IMR-90 (cell line): ENCODE results near the gene SLC34A3. TPM values are rescaled to one million over a fixed set of nuclear protein-coding genes. Genes with fewer than 3 reads are reported as not detected.

Source experiments
- ATAC-seq: fragments of 200-7000 bp; cut with Tn5 transposase; 2 replicates; pipeline ENCODE4 v1.9.1; 2020; ENCODE audit warnings: low read depth, mild to moderate bottlenecking, moderate library complexity
- BruUV-seq: library from RNA; stranded (reverse); fragments of 400-500 nt; replicated peaks from 2 replicates; lab custom pipeline; 2021; lab: Mats Ljungman, UMichigan
- CTCF ChIA-PET: fragments of 300-600 bp; formaldehyde crosslinking; extraction: SDS; loops from one replicate; lab custom pipeline; 2021; ENCODE audit warnings: antibody characterized with exemption; lab: Yijun Ruan, JAX
- POLR2A ChIA-PET: fragments of 300-600 bp; sonication (Branson Sonifier 250); formaldehyde crosslinking; loops from one replicate; lab custom pipeline; 2022; ENCODE audit warnings: antibody characterized with exemption; ENCODE audit not compliant: unreplicated experiment; lab: Charles Lee
- DNase-seq: peaks from one replicate; pipeline ENCODE4 v3.0.0; 2013
- H2AFZ ChIP-seq: replicated peaks from 2 replicates; pipeline ENCODE3; 2013; ENCODE audit warnings: low read length, mild to moderate bottlenecking; ENCODE audit not compliant: poor library complexity
- H2AK5ac ChIP-seq: 2 replicates; pipeline ENCODE4 v1.6.1; 2013; ENCODE audit warnings: low read depth, low read length, inconsistent platforms
- H2AK9ac ChIP-seq: replicated peaks from 2 replicates; pipeline ENCODE3; 2013; ENCODE audit warnings: mild to moderate bottlenecking, low read depth, low read length, moderate library complexity; ENCODE audit not compliant: poor library complexity
- H2BK120ac ChIP-seq: 2 replicates; pipeline ENCODE4 v1.6.1; 2013; ENCODE audit warnings: low read depth, low read length, inconsistent platforms
- H2BK15ac ChIP-seq: 3 replicates; pipeline ENCODE4 v1.6.1; 2013; ENCODE audit warnings: low read depth, low read length, inconsistent platforms
- H2BK20ac ChIP-seq: 2 replicates; pipeline ENCODE4 v1.6.1; 2013; ENCODE audit warnings: low read depth, mild to moderate bottlenecking, inconsistent platforms, low read length, moderate library complexity
- H2BK5ac ChIP-seq: 2 replicates; pipeline ENCODE4 v1.6.1; 2013; ENCODE audit warnings: mild to moderate bottlenecking, low read depth, low read length, inconsistent platforms; ENCODE audit not compliant: poor library complexity, severe bottlenecking
- H3K14ac ChIP-seq: replicated peaks from 2 replicates; pipeline ENCODE4 v1.6.1; 2013; ENCODE audit warnings: low read depth, low read length, inconsistent platforms
- H3K18ac ChIP-seq: 2 replicates; pipeline ENCODE4 v1.6.1; 2013; ENCODE audit warnings: low read depth, low read length, control low read depth
- H3K23ac ChIP-seq: 2 replicates; pipeline ENCODE4 v1.6.1; 2013; ENCODE audit warnings: low read depth, low read length, inconsistent platforms
- H3K27ac ChIP-seq: 2 replicates; pipeline ENCODE4 v1.5.1; 2013; ENCODE audit warnings: mild to moderate bottlenecking, control low read depth, low read length; ENCODE audit not compliant: insufficient read depth
- H3K27me3 ChIP-seq: 2 replicates; pipeline ENCODE4 v1.6.1; 2013; ENCODE audit warnings: low read length; ENCODE audit not compliant: control insufficient read depth, insufficient read depth
- H3K36me3 ChIP-seq: 2 replicates; pipeline ENCODE4 v1.6.1; 2013; ENCODE audit warnings: low read length, mixed read lengths; ENCODE audit not compliant: control insufficient read depth, insufficient read depth
- H3K4ac ChIP-seq: 2 replicates; pipeline ENCODE4 v1.6.1; 2013; ENCODE audit warnings: low read depth, low read length, inconsistent platforms
- H3K4me1 ChIP-seq: 2 replicates; pipeline ENCODE4 v1.6.1; 2013; ENCODE audit warnings: low read length, mixed read lengths; ENCODE audit not compliant: control insufficient read depth, insufficient read depth
- H3K4me2 ChIP-seq: 2 replicates; pipeline ENCODE4 v1.6.1; 2013; ENCODE audit warnings: low read depth, mild to moderate bottlenecking, control low read depth, low read length, moderate library complexity
- H3K4me3 ChIP-seq: 2 replicates; pipeline ENCODE4 v1.5.1; 2013; ENCODE audit warnings: low read depth, mild to moderate bottlenecking, control low read depth, low read length, moderate library complexity; ENCODE audit not compliant: insufficient read depth
- H3K56ac ChIP-seq: 2 replicates; pipeline ENCODE4 v1.6.1; 2013; ENCODE audit warnings: low read length, inconsistent platforms; ENCODE audit not compliant: insufficient read depth; ENCODE audit errors: extremely low read depth
- H3K79me1 ChIP-seq, 2 experiments: 2 replicates each; pipeline ENCODE4 v1.6.1; 2013; ENCODE audit warnings: low read length in 2 of 2, inconsistent platforms in 1 of 2, low read depth in 1 of 2
- H3K9ac ChIP-seq: 2 replicates; pipeline ENCODE4 v1.6.1; 2013; ENCODE audit warnings: low read depth, low read length, control low read depth
- H3K9me1 ChIP-seq: 2 replicates; pipeline ENCODE4 v1.6.1; 2013; ENCODE audit warnings: low read length, inconsistent platforms; ENCODE audit not compliant: insufficient read depth
- H3K9me3 ChIP-seq: 2 replicates; pipeline ENCODE4 v1.6.1; 2013; ENCODE audit warnings: low read length; ENCODE audit not compliant: control insufficient read depth, insufficient read depth
- H4K20me1 ChIP-seq: 2 replicates; pipeline ENCODE4 v1.6.1; 2013; ENCODE audit warnings: low read length, inconsistent platforms; ENCODE audit not compliant: insufficient read depth
- H4K5ac ChIP-seq: 2 replicates; pipeline ENCODE4 v1.6.1; 2013; ENCODE audit warnings: mild to moderate bottlenecking, low read depth, low read length, control low read depth
- H4K8ac ChIP-seq, 2 experiments: 2 replicates each; pipeline ENCODE4 v1.6.1; 2013; ENCODE audit warnings: low read depth in 2 of 2, low read length in 2 of 2, control low read depth in 1 of 2, inconsistent platforms in 1 of 2
- H4K91ac ChIP-seq: 2 replicates; pipeline ENCODE4 v1.6.1; 2013; ENCODE audit warnings: low read depth, low read length, inconsistent platforms; ENCODE audit not compliant: insufficient read depth
- CEBPB ChIP-seq: IDR thresholded peaks from 2 replicates; pipeline ENCODE4 v1.6.1; 2012; ENCODE audit warnings: low read depth, low read length, improper control_type of control experiment
- CHD1 ChIP-seq: IDR thresholded peaks from 2 replicates; pipeline ENCODE4 v1.6.1; 2012; ENCODE audit warnings: low read depth, low read length, improper control_type of control experiment
- FOS ChIP-seq: fragments of 150-350 bp; IDR thresholded peaks from 2 replicates; pipeline ENCODE4 v1.6.1; 2016; ENCODE audit warnings: low read depth, low read length
- MAFK ChIP-seq: IDR thresholded peaks from 2 replicates; pipeline ENCODE4 v1.6.1; 2012; ENCODE audit warnings: low read depth, low read length, improper control_type of control experiment
- MAZ ChIP-seq: IDR thresholded peaks from 2 replicates; pipeline ENCODE4 v1.6.1; 2012; ENCODE audit warnings: low read depth, mild to moderate bottlenecking, low read length, improper control_type of control experiment, moderate library complexity, borderline replicate concordance
- MXI1 ChIP-seq: IDR thresholded peaks from 2 replicates; pipeline ENCODE4 v1.6.1; 2012; ENCODE audit warnings: low read depth, mild to moderate bottlenecking, low read length, moderate library complexity, borderline replicate concordance
- NFE2L2 ChIP-seq: fragments of 150-350 bp; IDR thresholded peaks from 2 replicates; pipeline ENCODE4 v1.6.1; 2016; ENCODE audit warnings: low read depth, mild to moderate bottlenecking, low read length
- POLR2A ChIP-seq: IDR thresholded peaks from 2 replicates; pipeline ENCODE4 v1.6.1; 2012; ENCODE audit warnings: mild to moderate bottlenecking, low read depth, low read length
- RAD21 ChIP-seq: IDR thresholded peaks from 2 replicates; pipeline ENCODE4 v1.6.1; 2012; ENCODE audit warnings: low read length, improper control_type of control experiment
- RCOR1 ChIP-seq: IDR thresholded peaks from 2 replicates; pipeline ENCODE4 v1.6.1; 2012; ENCODE audit warnings: mild to moderate bottlenecking, low read length, improper control_type of control experiment; ENCODE audit not compliant: insufficient replicate concordance
- USF2 ChIP-seq: fragments of 150-350 bp; IDR thresholded peaks from 2 replicates; pipeline ENCODE4 v1.6.1; 2017; ENCODE audit warnings: mild to moderate bottlenecking, antibody characterized with exemption, low read length, low read depth
- WGBS, 2 experiments: methylation state at CpG; one replicate each; pipeline versions ENCODE4 v1.1.5 to v1.1.7; 2013; ENCODE audit warnings: missing lambda C conversion rate in 2 of 2; ENCODE audit not compliant: insufficient read length in 1 of 2; ENCODE audit errors: extremely low coverage in 2 of 2; 5-methylcytosine and 5-hydroxymethylcytosine counted together
- dilution Hi-C: fragments of 300-500 bp; cut with HindIII; formaldehyde crosslinking; loops from one replicate; pipeline ENCODE4 v1.14.3; 2018; ENCODE audit warnings: low sequenced_read_pairs; ENCODE audit not compliant: unreplicated experiment
- in situ Hi-C: fragments of 300-500 bp; cut with MboI; formaldehyde crosslinking; loops from 3 replicates; pipeline ENCODE4 v1.14.3; 2019; ENCODE audit warnings: low sequenced_read_pairs, inconsistent platforms, mixed read lengths
- intact Hi-C: fragments of 100-400 bp; cut with micrococcal nuclease; formaldehyde crosslinking; loops from 2 replicates; pipeline ENCODE4 v1.10.0; 2022
- polyA plus RNA-seq, 3 experiments: library from polyadenylated mRNA; depleted of rRNA; stranded (reverse); fragments of >200 nt; gene quantifications; 2 replicates each; pipeline ENCODE4 v1.2.3, GENCODE V29; 2012; ENCODE audit warnings: low replicate concordance in 1 of 3
- total RNA-seq: library from RNA; depleted of rRNA; stranded (reverse); fragments of >200 nt; gene quantifications from 2 replicates; pipeline ENCODE4 v1.2.3, GENCODE V29; 2012

SLC34A3 gene
- total and polyA plus RNA-seq, 2 of the 4 experiments (the other 2 are of a cell fraction), result not detected

GRCh38 chr9:137227054-137227852 is 3.4 kb upstream of the SLC34A3 start, which contains the start of gene RNF224 (continued):
- TF ChIP-seq MAZ (0 out of 2 replicates have a peak, but pooled peaks have one; percentile 29), CEBPB (no peak), POLR2A (peak; percentile 37; the same call in 1 of the 2 replicates)

GRCh38 chr9:137227853-137228505 is 2.7 kb upstream of the SLC34A3 start:
- WGBS, 2 experiments, result 31% methylated on average over 10 of the region's 18 CpGs; no CpG with 5 or more reads in 1 of the 2 experiments
- H4K91ac ChIP-seq, result no peak overlapping the region
- no peak overlapping the region for H3K4ac ChIP-seq
- H3K9me3 ChIP-seq, result no peaks in the 10 kb centered on the region
- H2BK15ac ChIP-seq, result no peak overlapping the region
- H2BK20ac ChIP-seq, result no peak overlapping the region
- no peak overlapping the region for H3K9ac ChIP-seq
- POLR2A ChIA-PET, result no interaction called here
- intact Hi-C loops, result loop anchor here (1.0 to 2.0 kb wide), 2 partner anchors 110 to 181 kb away; partner anchors contain the start of gene NPDC1
- H3K27me3 ChIP-seq, result peaks cover 1% of the 10 kb centered on the region; the same call in 1 of the 2 replicates
- no peaks in the 10 kb centered on the region for H3K9me1 ChIP-seq
- H4K5ac ChIP-seq, result no peak overlapping the region
- H3K14ac ChIP-seq, result no peak overlapping the region
- H2AFZ ChIP-seq, result peak overlapping the region; percentile 85
- TF ChIP-seq RAD21 (no peak), POLR2A (no peak), MXI1 (no peak), CHD1 (no peak), MAFK (no peak), FOS (no peak), NFE2L2 (no peak), CEBPB (no peak), RCOR1 (no peak), USF2 (no peak)
- no peak overlapping the region for H3K56ac ChIP-seq
- no peak overlapping the region for H2BK5ac ChIP-seq
- in situ Hi-C loops, result loop anchor here (5.0 kb wide), 1 partner anchor 106 kb away; no protein-coding TSS in a partner anchor
- H3K79me1 ChIP-seq, result no peaks in the 10 kb centered on the region
- H3K4me3 ChIP-seq, result no peak overlapping the region
- no peak overlapping the region for H3K23ac ChIP-seq
- H3K36me3 ChIP-seq, result no peaks in the 10 kb centered on the region
- H2AK9ac ChIP-seq, result peak overlapping the region; percentile 82
- ATAC-seq, result no peak
- H2BK120ac ChIP-seq, result no peak overlapping the region
- CTCF ChIA-PET, result interaction anchor here (1.2 kb wide), 1 partner anchor 9 kb away, joined by 6 read pairs; no protein-coding TSS in a partner anchor
- H4K20me1 ChIP-seq, result no peaks in the 10 kb centered on the region
- dilution Hi-C loops, result no loop called here
- no peak overlapping the region for H2AK5ac ChIP-seq
- no peak overlapping the region for H4K8ac ChIP-seq
- H3K27ac ChIP-seq, result no peak overlapping the region
- no TSS peak for BruUV-seq
- H3K4me2 ChIP-seq, result no peak overlapping the region
- H3K4me1 ChIP-seq, result peaks cover 6% of the 10 kb centered on the region
- DNase-seq, result no peak
- H3K18ac ChIP-seq, result no peak overlapping the region
